HEK293 (cell line): ENCODE data around the gene CHID1.

Experiments
- CTCF ChIA-PET: fragments of 350-600 bp; formaldehyde crosslinking; extraction: SDS; loops from one replicate; lab custom pipeline; 2021; ENCODE audit warnings: antibody characterized with exemption; lab: Yijun Ruan, JAX
- POLR2A ChIA-PET: fragments of 300-600 bp; formaldehyde crosslinking; extraction: SDS; loops from one replicate; lab custom pipeline; 2020; ENCODE audit warnings: antibody characterized with exemption, inconsistent platforms; lab: Yijun Ruan, JAX
- H3K27ac ChIP-seq: fragments of 200-500 bp; sonication (Bioruptor generic); 2 replicates; pipeline ENCODE4 v1.5.1; 2014; ENCODE audit warnings: low read depth, low read length, control low read depth, inconsistent platforms; ENCODE audit errors: extremely low read depth
- H3K36me3 ChIP-seq, 2 experiments: fragments of 200-500 bp in 1 of 2; sonication (Bioruptor generic) in 1 of 2; 1 replicate in 1 of 2; 2 replicates in 1 of 2; pipeline ENCODE4 v1.5.1; 2014 to 2017; ENCODE audit warnings: inconsistent platforms in 2 of 2, low read length in 2 of 2; ENCODE audit not compliant: control insufficient read depth in 2 of 2, insufficient read depth in 1 of 2
- H3K4me1 ChIP-seq: fragments of 200-500 bp; sonication (Bioruptor generic); 2 replicates; pipeline ENCODE4 v1.5.1; 2014; ENCODE audit warnings: mild to moderate bottlenecking, low read length, inconsistent platforms; ENCODE audit not compliant: control insufficient read depth, insufficient read depth
- H3K4me3 ChIP-seq: 2 replicates; pipeline ENCODE4 v1.5.1; 2011; ENCODE audit warnings: low read depth, mild to moderate bottlenecking, control low read depth, low read length, moderate library complexity
- H3K9me3 ChIP-seq: fragments of 200-500 bp; sonication (Bioruptor generic); 2 replicates; pipeline ENCODE4 v1.5.1; 2014; ENCODE audit warnings: low read depth, low read length, inconsistent platforms; ENCODE audit not compliant: control insufficient read depth, insufficient read depth
- CTCF ChIP-seq: fragments of 450-650 bp; formaldehyde crosslinking; IDR thresholded peaks from 2 replicates; pipeline ENCODE4 v1.5.1; 2016; ENCODE audit warnings: missing biosample characterization, missing genetic modification characterization
- EGR2 ChIP-seq: fragments of 450-650 bp; formaldehyde crosslinking; IDR thresholded peaks from 2 replicates; pipeline ENCODE4 v1.5.1; 2016; ENCODE audit warnings: low read depth, missing biosample characterization, missing genetic modification characterization
- GLI2 ChIP-seq: fragments of 450-650 bp; formaldehyde crosslinking; IDR thresholded peaks from 2 replicates; pipeline ENCODE4; 2017; ENCODE audit warnings: missing biosample characterization, missing genetic modification characterization, low read depth, borderline replicate concordance
- ZBTB8A ChIP-seq: fragments of 450-650 bp; formaldehyde crosslinking; IDR thresholded peaks from 2 replicates; pipeline ENCODE4 v1.5.1; 2016; ENCODE audit warnings: missing biosample characterization, missing genetic modification characterization
- ZFHX2 ChIP-seq: fragments of 450-650 bp; formaldehyde crosslinking; conservative IDR thresholded peaks from 2 replicates; pipeline ENCODE4 v1.5.1; 2016; ENCODE audit warnings: missing biosample characterization, missing genetic modification characterization
- ZNF174 ChIP-seq: fragments of 450-650 bp; formaldehyde crosslinking; IDR thresholded peaks from 2 replicates; pipeline ENCODE4 v1.5.0; 2017; ENCODE audit warnings: missing biosample characterization, mild to moderate bottlenecking, missing genetic modification characterization
- ZNF19 ChIP-seq: fragments of 450-650 bp; formaldehyde crosslinking; IDR thresholded peaks from 2 replicates; pipeline ENCODE4; 2016; ENCODE audit warnings: missing biosample characterization, missing genetic modification characterization, low read depth
- ZNF398 ChIP-seq: fragments of 450-650 bp; formaldehyde crosslinking; IDR thresholded peaks from 2 replicates; pipeline ENCODE4 v1.5.1; 2017; ENCODE audit warnings: missing biosample characterization, missing genetic modification characterization
- ZNF529 ChIP-seq: fragments of 450-650 bp; formaldehyde crosslinking; IDR thresholded peaks from 2 replicates; pipeline ENCODE4 v1.5.1; 2017; ENCODE audit warnings: missing genetic modification characterization, missing biosample characterization; ENCODE audit not compliant: insufficient replicate concordance
- TF ChIP-seq, protein P1 (sequence below): fragments of 450-650 bp; formaldehyde crosslinking; IDR thresholded peaks from 2 replicates; pipeline ENCODE4 v1.5.1; 2016; ENCODE audit warnings: missing biosample characterization, missing genetic modification characterization, low read depth
- TF ChIP-seq, protein P2 (sequence below): fragments of 450-650 bp; formaldehyde crosslinking; IDR thresholded peaks from 2 replicates; pipeline ENCODE4 v1.5.1; 2016; ENCODE audit warnings: missing biosample characterization, missing genetic modification characterization
- TF ChIP-seq, protein P3 (sequence below): fragments of 450-650 bp; formaldehyde crosslinking; IDR thresholded peaks from 2 replicates; pipeline ENCODE4 v1.5.1; 2017; ENCODE audit warnings: missing biosample characterization, missing genetic modification characterization

The CHID1 gene

DNA sequence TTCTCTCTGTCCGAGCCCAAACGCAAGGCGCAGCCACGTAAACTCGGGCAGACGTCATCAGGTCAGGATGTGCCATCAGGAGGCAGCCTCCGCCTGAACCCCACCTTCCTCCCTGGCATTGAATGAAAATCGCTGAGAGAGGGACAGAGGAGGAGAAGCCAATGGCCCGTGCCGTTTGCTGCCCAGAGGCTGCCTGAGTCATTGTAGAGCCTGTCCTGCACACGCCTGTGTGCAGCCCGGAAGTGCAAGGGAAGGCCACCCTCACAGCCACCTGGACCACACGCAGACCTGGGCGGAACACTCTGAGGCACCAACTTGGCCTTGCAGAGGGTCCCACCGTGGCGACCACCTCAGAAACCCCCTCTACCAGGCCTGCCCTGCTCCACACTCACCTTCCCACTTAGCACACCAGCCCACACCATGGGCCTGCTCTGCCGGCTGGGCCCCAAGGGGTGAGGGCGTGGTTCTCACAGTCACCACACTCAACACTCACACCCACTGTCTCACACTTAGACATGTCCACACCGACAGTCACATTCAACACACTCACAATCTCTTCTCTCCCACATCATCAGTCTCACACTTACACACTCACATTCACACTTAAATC lies 9.1 kb downstream of the CHID1 start:
- peak; percentile 58 for TF ChIP-seq ZFHX2 (tag by site-specific recombination)
- TF ChIP-seq EGR2 (tag by site-specific recombination), result peak; percentile 45; the same call in 1 of the 2 replicates
- TF ChIP-seq, protein P1, sequence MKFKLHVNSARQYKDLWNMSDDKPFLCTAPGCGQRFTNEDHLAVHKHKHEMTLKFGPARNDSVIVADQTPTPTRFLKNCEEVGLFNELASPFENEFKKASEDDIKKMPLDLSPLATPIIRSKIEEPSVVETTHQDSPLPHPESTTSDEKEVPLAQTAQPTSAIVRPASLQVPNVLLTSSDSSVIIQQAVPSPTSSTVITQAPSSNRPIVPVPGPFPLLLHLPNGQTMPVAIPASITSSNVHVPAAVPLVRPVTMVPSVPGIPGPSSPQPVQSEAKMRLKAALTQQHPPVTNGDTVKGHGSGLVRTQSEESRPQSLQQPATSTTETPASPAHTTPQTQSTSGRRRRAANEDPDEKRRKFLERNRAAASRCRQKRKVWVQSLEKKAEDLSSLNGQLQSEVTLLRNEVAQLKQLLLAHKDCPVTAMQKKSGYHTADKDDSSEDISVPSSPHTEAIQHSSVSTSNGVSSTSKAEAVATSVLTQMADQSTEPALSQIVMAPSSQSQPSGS, result no peak
- Histone ChIP-seq H3K4me3 (no peak overlapping the region), H3K27ac (no peak overlapping the region), H3K9me3 (no peaks in the 10 kb centered on the region), H3K4me1 (no peaks in the 10 kb centered on the region), H3K36me3 (peaks cover 0 to 76% of the 10 kb centered on the region in 2 experiments; a peak in 2 of 3 replicates)
- ChIA-PET CTCF (no interaction called here), POLR2A (no interaction called here)

DNA sequence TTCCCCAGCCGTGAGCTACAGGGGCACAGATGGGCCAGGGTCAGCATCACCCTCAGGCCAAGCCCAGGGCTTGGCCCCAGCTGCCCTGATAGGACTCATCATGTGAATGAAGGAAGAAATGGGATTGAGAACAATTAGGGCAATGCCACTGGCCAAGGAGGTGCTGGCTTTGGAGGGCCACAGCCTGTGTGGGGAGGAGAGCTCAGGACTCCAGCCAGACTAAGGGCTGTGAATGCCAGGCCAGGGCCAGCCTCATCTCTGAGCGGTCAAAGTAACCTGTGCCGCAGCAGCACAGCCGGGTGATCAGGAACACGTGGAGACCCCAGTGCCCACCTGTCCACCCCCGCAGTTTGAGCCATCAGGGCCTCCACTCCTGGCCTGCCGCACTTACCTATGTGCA lies 10.1 kb downstream of the CHID1 start:
- H3K36me3 ChIP-seq, result peaks cover 0 to 73% of the 10 kb centered on the region in 2 experiments; a peak in 2 of 3 replicates
- no peak for TF ChIP-seq ZNF19 (tag by site-specific recombination)
- TF ChIP-seq, protein P2, sequence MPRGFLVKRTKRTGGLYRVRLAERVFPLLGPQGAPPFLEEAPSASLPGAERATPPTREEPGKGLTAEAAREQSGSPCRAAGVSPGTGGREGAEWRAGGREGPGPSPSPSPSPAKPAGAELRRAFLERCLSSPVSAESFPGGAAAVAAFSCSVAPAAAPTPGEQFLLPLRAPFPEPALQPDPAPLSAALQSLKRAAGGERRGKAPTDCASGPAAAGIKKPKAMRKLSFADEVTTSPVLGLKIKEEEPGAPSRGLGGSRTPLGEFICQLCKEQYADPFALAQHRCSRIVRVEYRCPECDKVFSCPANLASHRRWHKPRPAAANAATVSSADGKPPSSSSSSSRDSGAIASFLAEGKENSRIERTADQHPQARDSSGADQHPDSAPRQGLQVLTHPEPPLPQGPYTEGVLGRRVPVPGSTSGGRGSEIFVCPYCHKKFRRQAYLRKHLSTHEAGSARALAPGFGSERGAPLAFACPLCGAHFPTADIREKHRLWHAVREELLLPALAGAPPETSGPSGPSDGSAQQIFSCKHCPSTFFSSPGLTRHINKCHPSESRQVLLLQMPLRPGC (tag by site-specific recombination), result no peak
- no peak for TF ChIP-seq ZNF174 (tag by site-specific recombination)
- no peak for TF ChIP-seq GLI2
- TF ChIP-seq, protein P3, sequence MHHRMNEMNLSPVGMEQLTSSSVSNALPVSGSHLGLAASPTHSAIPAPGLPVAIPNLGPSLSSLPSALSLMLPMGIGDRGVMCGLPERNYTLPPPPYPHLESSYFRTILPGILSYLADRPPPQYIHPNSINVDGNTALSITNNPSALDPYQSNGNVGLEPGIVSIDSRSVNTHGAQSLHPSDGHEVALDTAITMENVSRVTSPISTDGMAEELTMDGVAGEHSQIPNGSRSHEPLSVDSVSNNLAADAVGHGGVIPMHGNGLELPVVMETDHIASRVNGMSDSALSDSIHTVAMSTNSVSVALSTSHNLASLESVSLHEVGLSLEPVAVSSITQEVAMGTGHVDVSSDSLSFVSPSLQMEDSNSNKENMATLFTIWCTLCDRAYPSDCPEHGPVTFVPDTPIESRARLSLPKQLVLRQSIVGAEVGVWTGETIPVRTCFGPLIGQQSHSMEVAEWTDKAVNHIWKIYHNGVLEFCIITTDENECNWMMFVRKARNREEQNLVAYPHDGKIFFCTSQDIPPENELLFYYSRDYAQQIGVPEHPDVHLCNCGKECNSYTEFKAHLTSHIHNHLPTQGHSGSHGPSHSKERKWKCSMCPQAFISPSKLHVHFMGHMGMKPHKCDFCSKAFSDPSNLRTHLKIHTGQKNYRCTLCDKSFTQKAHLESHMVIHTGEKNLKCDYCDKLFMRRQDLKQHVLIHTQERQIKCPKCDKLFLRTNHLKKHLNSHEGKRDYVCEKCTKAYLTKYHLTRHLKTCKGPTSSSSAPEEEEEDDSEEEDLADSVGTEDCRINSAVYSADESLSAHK (tag by site-specific recombination), result no peak
- TF ChIP-seq ZNF529 (tag by site-specific recombination), result no peak
- no peak for TF ChIP-seq ZBTB8A (tag by site-specific recombination)
- TF ChIP-seq, all 188 proteins: peak for 0
- POLR2A ChIA-PET, result no interaction called here
- no peak overlapping the region for H3K4me3 ChIP-seq
- no peaks in the 10 kb centered on the region for H3K4me1 ChIP-seq
- H3K9me3 ChIP-seq, result no peaks in the 10 kb centered on the region
- H3K27ac ChIP-seq, result no peak overlapping the region
- CTCF ChIA-PET, result interaction anchor here (0.6 kb wide), 1 partner anchor 8 kb away, joined by 3 read pairs; no protein-coding TSS in a partner anchor

DNA sequence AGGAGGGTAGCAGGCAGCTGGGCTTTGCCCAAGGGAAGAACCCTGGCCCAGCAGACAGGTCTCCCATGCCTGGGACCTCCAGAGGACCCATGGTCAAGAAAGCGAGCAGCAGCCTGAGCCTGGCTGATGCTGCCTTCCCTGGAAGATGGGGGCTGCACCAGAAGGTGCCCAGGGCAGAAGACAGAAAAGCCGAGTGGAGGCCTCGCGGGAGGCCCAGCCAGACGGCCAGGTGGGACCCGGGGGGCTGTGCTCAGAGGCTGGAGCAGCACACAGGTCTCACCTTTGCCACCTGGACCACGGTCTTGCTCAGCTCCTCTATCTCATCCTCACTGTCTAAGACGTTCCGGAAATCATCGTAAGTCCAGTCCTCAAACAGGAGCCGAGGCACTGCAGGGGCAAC lies 10.9 kb downstream of the CHID1 start:
- ChIA-PET POLR2A (interaction anchor here (0.5 kb wide), 1 partner anchor 681 kb away, joined by 3 read pairs; no protein-coding TSS in a partner anchor), CTCF (no interaction called here)
- TF ChIP-seq ZNF398 (tag by site-specific recombination), result no peak
- no peak for TF ChIP-seq CTCF
- TF ChIP-seq, protein P1, result no peak
- Histone ChIP-seq H3K4me3 (no peak overlapping the region), H3K4me1 (no peaks in the 10 kb centered on the region), H3K36me3 (peaks cover 0 to 74% of the 10 kb centered on the region in 2 experiments; a peak in 2 of 3 replicates), H3K27ac (no peak overlapping the region), H3K9me3 (no peaks in the 10 kb centered on the region)
